Peyer's patch (tissue), 4 donors: ENCODE data around the gene VPS52.

ENCODE experiments used
- CTCF ChIP-seq, 6 experiments: fragments of 450-650 bp in 4 of 6; fragments of 200-600 bp in 2 of 6; sonication (generic) in 1 of 6; IDR thresholded peaks; one replicate each; pipeline ENCODE4 v1.5.1; 2017 to 2019; ENCODE audit warnings: antibody characterized with exemption in 6 of 6, mild to moderate bottlenecking in 3 of 6, moderate library complexity in 1 of 6
- POLR2A ChIP-seq, 2 donors: fragments of 450-650 bp; IDR thresholded peaks; one replicate each; pipeline ENCODE4 v1.5.1; 2017; ENCODE audit warnings: antibody characterized with exemption in 2 of 2, mild to moderate bottlenecking in 2 of 2, moderate library complexity in 2 of 2

DNA sequence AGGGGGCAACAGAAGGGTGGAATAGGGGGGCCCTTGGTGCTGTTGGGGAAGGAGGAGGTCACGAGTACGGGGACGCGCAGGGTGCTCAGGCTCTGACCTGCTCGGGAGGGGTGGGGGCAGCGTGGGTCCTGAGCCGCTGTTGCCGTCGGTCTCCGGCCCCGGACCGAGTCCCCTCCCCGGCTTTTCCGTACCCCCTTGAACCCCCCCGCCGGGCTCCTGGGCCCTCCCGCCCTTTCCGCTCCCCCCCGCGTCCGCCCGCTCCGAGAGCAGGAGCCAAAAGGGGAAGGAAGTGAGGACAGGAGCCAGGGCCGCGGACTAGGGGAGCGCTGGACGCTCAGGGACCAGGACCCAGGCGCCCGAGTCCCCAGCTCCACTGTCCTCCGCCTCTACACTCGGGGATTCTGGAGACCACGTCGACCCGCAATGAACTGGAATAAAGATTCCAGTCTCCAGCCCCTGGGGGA, 27.1 kb upstream of the VPS52 start, which contains the start of gene RGL2:
- TF ChIP-seq CTCF (IDR thresholded peaks at IDR 0.05) (no peak), POLR2A (IDR thresholded peaks at IDR 0.05) (no peak)
